GM19193 (cell line): ENCODE data around the gene SPRY1.

Experiments used
- POLR2A ChIP-seq: IDR thresholded peaks from 4 replicates; pipeline ENCODE4 v1.6.1; 2011; ENCODE audit not compliant: insufficient read depth, insufficient read length; ENCODE audit errors: extremely low read depth

Gene SPRY1

DNA sequence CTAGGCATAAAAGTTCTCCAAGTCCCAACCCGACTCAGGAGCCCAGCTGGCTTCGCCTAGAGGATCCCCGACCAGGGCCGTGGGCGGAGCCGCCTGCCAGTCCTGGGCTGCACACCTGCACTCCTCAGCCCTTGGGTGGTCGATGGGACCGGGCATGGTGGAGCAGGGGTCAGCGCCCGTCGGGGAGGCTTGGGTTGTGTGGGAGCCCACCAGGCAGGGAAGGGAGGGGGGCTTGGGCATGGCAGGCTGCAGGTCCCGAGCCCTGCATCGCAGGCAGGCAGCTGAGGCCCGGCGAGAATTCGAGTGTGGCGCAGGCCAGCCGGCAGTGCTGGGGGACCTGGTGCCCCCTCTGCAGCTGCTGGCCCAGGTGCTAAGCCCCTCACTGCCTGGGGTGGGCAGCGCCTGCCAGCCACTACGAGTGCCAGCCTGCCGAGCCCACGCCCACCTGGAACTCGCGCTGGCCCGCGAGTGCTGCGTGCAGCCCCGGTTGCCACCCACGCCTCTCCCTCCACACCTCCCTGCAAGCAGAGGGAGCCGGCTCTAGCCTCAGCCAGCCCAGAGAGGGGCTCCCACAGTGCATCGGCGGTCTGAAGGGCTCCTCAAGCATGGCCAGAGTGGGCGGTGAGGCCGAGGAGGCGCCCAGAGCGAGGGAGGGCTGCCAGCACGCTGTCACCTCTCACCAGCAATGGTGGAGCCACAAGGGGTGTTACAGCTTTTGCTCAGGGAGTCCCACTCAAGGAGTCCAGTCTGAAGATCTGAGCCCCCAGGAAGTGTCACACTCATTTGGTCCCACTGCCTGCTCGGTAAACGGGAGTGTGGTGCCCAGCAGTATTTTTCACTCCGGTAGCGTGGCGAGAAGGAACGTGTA, 38.9 kb downstream of the SPRY1 start:
- no peak for TF ChIP-seq POLR2A

DNA sequence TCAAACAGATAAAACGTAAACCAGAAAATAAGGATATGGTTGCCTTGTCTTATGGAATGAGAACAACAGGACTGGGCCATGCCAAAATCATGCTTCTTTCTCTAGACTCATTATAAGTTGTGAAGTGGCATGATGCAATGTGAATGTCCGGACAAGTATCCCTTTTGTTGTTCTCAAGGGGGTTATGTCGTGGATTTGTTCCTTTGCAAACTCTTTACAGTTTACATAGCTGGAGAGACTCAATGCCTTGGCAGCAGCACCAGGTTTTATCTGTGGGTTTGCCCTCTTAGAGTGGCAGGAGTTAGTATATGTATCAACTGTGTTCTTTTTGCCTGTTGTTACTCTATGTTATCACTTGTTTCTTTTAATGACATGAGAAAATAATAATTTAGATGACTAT, 41.4 kb downstream of the SPRY1 start:
- no peak for TF ChIP-seq POLR2A

DNA sequence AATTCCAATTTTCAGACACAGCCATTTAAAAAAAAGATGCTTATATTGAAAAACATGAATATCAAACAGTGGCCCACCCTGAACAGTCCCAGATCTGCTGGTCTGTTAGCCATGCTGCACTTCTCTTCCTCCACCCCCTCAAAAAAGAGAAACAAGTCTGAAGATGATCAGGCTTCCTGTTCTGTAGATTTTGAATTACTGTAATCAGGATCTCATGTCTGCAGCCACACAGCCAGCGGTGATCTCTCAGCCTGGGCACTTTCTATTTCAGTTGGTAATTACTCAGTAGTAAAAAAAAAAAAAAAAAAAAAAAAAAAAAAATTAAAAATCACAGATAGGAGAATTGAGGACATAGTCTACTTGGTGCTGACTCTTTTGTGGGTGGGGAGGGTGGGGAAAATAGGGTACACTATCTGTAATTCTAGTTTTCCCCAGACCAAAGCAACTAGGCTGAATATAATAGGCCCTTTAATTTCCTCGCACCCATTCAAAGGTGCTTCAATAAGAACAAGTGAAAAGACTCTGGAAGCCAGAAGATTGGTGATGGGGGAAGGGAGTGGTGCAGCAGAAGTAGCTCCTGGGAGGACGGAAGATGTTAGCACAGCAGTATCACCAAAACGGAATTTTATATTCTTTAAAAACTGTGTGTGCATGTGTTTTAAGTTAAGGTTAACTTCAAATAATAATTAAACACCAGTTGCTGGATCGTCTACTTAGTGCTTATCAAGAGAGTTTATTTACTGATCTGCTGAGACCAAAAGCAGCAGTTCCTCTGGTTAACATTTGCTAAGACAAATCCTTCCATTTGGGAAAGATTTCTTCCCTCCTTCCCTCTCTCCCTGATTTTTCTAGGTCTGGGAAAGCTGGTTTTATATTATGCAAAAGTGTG, 47.0 kb downstream of the SPRY1 start:
- no peak for TF ChIP-seq POLR2A

DNA sequence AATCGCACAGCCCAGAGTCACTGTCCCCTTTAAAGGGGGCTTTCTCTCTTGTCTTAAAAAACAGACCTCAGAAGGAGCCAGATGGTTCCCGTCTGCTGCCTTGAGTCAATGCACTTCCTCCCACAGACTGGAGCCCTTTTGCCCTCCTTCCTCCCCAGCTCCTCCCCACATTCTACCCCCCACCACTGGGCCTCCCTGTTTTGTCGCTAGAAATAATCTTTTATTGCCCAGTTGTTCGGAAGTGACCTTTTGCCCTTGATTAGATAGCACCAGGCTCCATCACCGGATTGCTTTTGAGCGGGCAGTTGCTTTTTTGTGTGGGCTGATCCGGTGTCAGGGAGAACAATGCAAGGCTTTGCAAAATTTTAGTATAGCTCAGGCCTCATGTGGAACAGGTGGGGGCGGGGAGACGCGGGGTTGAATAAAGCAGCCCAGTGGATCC, 47.7 kb downstream of the SPRY1 start:
- TF ChIP-seq POLR2A, result no peak

DNA sequence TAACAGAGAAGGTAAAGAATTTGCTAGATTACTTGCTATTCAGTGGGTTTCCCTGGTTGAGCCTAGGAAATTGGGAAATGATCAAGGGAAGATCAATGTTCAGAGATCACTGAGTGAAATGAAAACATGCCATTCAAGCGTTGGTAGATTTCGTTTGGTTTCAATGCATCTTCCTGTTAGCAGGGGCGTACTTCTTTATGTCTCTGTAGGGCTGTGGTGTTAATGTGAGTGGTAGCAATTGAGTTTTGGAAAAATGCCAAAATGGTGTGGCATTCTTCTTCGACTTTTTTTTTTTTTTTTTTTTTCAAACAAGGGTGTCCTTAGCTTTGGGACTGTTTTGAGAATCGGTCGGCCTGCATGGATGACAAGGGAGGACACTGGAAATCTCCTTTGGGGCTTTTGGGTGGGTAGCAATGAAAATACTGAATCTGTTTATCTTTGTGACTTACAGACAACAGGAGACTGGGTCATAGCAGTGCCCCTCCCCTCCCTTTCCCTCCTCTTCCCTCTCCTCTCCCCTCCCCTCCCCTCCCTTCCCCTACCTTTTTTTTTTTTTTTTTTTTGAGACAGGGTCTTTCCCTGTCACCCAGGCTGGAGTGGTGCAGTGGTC, 50.4 kb downstream of the SPRY1 start:
- TF ChIP-seq POLR2A, result no peak

DNA sequence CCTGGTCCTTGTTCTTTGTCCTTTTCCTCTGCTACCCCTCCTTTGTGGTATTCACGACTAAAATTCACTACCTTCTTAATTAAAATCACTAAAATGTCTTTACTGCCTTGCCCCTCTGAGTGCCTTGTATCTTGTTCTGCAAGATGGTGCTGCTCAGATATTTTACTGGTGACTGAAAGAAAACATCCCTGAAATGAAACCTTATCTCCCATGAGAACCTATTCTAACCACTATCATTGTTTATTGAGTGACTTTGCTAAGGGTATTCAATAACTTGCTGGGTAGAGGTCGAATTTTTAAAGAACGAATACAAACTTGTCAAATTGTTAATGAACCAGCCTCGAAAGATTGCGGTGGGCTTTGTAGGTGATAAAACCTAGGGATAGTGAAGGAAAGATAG, 52.8 kb downstream of the SPRY1 start:
- no peak for TF ChIP-seq POLR2A

DNA sequence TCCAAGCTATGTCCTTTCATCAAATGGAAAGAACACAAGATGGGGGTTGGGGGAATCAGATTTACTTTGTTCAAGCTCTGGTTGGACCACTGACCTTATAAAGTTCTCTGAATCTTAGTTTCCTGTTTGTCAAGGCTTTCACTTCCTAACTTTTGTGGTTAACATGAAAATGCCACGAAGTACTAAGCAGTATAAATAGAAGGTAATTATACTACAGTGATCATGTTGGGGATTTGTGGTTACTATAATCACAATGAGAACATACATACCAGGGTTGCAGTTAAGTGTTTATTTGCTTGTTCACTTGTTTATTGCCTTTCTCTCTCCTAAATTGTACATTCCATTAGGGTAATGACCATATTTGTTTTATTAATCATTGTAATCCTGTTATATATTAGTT, 53.2 kb downstream of the SPRY1 start:
- TF ChIP-seq POLR2A, result no peak

DNA sequence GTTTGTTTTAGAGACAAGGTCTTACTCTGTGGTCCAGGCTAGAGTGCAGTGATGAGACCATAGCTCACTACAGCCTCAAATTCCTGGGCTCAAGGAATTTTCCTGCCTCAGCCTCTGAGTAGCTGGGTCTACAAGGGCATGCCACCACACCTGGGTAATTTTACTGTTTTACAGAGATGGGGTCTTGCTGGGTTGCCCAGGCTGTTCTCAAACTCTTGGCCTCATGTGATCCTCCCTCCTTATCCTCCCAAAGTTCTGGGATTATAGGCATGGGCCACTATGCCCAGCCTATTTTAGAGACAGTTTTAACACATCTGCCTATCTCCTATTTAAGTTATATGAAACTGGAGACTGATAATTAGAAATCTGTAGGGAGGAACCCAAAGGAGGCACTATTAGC, 53.8 kb downstream of the SPRY1 start:
- TF ChIP-seq POLR2A, result no peak

DNA sequence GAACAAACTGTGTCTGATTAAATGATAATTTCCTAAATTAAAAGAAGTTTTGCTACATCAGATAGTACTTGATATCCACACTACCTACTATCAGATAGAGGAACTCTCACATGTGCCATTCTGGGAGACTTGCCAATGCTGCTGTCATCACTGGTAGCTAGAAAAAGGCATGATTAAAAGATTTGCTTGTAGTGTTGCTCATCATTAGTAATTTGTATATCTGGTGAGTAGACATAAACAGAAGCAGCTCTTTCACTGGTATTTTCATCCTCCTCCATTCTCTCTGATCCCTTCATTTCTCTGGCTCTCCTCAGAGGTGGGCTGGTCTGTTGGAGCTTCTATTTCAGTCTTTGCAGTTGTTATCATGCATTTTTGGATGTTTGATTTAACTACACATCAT, 56.0 kb downstream of the SPRY1 start:
- TF ChIP-seq POLR2A, result no peak

DNA sequence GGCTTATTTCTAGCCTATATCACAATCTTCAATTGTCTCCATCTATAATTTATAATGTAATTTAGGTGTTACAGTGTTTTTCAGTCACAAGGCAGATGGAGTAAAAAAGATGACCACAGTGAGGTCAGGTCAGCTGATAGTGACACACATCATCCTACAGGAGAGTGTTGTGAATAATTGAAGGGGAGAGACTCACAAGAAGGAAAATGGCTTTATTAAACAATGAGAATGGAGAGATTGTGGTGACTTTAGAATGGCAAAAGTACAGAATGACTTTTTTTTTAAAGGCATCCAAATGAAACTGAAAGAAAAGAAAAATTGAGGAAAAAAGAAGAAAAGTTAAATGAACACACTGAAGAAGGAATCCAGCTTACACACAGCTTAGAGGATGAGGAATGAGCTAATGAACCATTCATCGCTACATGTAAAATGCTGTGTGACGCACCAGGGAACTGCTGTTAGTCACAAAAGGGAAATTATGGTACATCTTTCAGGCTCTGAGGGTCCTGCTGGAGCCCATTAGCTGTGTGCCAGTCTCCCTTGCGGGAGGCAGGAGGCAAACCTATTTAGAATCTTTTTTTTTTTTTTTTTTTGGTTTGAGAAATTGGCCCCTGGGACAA, 56.6 kb downstream of the SPRY1 start:
- TF ChIP-seq POLR2A, result no peak
